ENCODE measurements around the gene TAF4.

DNA sequence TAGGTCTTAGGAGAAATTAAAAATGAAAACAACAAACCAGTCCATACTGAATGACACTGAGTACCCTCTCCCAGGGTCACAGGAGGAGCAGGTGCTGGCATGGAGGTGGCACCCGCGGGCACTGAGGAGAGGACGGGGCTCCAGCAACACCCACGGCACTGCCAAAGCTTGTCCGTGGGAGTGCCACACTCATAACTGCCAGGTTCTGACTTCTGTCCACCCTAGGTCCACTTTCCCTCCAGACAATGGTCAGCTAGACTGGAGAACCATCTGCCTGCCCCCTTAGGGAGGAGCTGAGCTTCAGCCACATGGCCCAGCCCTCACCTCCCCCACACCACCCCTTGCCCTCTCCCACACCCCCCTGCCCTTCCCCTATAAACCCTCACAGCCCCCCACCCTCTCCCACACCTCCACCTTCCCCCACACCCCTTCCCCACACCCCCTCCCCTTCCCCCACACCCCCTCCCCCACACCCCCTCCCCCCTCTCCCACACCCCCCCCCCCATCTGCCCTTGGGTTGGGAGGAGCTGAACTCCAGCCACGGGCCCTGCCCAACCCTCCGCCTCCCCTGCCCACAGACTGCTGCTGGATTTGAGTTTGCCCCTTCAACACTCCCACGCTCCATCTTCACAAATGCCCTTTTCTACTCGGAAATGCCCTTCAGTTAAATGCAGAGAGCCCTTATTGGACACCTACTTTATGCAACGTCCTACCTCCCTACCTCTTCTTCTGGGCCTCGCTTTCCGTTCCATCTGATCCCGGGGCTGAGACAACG, 129.6 kb downstream of the TAF4 start:
- TF ChIP-seq TAF1 (IDR thresholded peaks at IDR 0.05; ENCODE audit: borderline replicate concordance, low read depth, low read length) = no peak
- no peak for TF ChIP-seq POLR2A (IDR thresholded peaks at IDR 0.05; ENCODE audit: low read depth, low read length)
- TF ChIP-seq POLR2AphosphoS5 (IDR thresholded peaks at IDR 0.05; ENCODE audit: low read depth, low read length) = no peak

Data from GM12892 (cell line).